ENCODE results near the gene TTC34.
A peak's percentile ranks its signal among the peaks of the same experiment; 100 is the strongest.

The TTC34 gene

GRCh38 chr1:2602866-2603520 lies 198.5 kb downstream of the TTC34 start:
- peak overlapping the region; percentile 87 for H2BK120ac ChIP-seq (ENCODE audit: low read depth, low read length)
- H2AK5ac ChIP-seq (ENCODE audit: low read depth, low read length) = peak overlapping the region; percentile 83
- H3K18ac ChIP-seq (ENCODE audit: low read length) = peak overlapping the region; percentile 35
- peak overlapping the region; percentile 31 for H3K14ac ChIP-seq (ENCODE audit: low read length)
- no peaks in the 10 kb centered on the region for H3K36me3 ChIP-seq (replicated peaks in 1 of 2; ENCODE audit: control insufficient read depth in 2 of 2, insufficient read depth in 2 of 2, low read length in 2 of 2)
- H2BK12ac ChIP-seq (ENCODE audit: low read length) = no peak overlapping the region
- H3K23ac ChIP-seq (ENCODE audit: low read depth, low read length, poor library complexity) = no peak overlapping the region
- H3K27ac ChIP-seq (replicated peaks; ENCODE audit: low read length) = no peak overlapping the region
- H3K4me3 ChIP-seq (ENCODE audit: low read length in 2 of 2) = no peak overlapping the region
- peak overlapping the region; percentile 94 for H2BK15ac ChIP-seq (ENCODE audit: low read length)
- no peaks in the 10 kb centered on the region for H3K79me1 ChIP-seq (ENCODE audit: low read depth, low read length)
- H2AFZ ChIP-seq (ENCODE audit: low read length) = no peak overlapping the region
- DNase-seq (ENCODE audit: low spot score) = no peak
- WGBS, 2 donors (ENCODE audit: extremely low coverage in 2 of 2, insufficient read length in 2 of 2, insufficient replicate concordance in 1 of 2) = no CpG with 5 or more reads among the region's 18 CpGs
- H3K4ac ChIP-seq (ENCODE audit: low read length) = peak overlapping the region; percentile 89
- H3K4me1 ChIP-seq (ENCODE audit: control insufficient read depth in 2 of 2, insufficient read depth in 1 of 2, low read depth in 1 of 2, low read length in 2 of 2) = peaks cover 0 to 2% of the 10 kb centered on the region in 2 donors
- no peak overlapping the region for H3K4me2 ChIP-seq (ENCODE audit: insufficient read depth, low read length, poor library complexity, severe bottlenecking)
- H3K9ac ChIP-seq (ENCODE audit: low read depth, low read length, poor library complexity) = peak overlapping the region; percentile 44
- peaks cover 0 to 42% (median 2%) of the 10 kb centered on the region in 3 experiments for H3K27me3 ChIP-seq (ENCODE audit: control insufficient read depth in 3 of 3, insufficient read depth in 3 of 3, low read depth in 1 of 3, low read length in 3 of 3)
- H3K9me3 ChIP-seq (replicated peaks in 1 of 2; ENCODE audit: control insufficient read depth in 2 of 2, insufficient read depth in 1 of 2, low read depth in 1 of 2, low read length in 2 of 2) = no peaks in the 10 kb centered on the region
- H4K8ac ChIP-seq (ENCODE audit: low read depth, low read length) = no peak overlapping the region
- no peak overlapping the region for H4K91ac ChIP-seq (ENCODE audit: low read depth, low read length, poor library complexity)
- peak overlapping the region; percentile 66 for H2BK5ac ChIP-seq (ENCODE audit: low read length)

GRCh38 chr1:2602311-2602835 lies 199.1 kb downstream of the TTC34 start:
- Histone ChIP-seq H3K4me1 (ENCODE audit: control insufficient read depth in 2 of 2, insufficient read depth in 1 of 2, low read depth in 1 of 2, low read length in 2 of 2) (peaks cover 0 to 2% of the 10 kb centered on the region in 2 donors), H3K18ac (ENCODE audit: low read length) (peak overlapping the region; percentile 64), H4K8ac (ENCODE audit: low read depth, low read length) (no peak overlapping the region), H3K36me3 (replicated peaks in 1 of 2; ENCODE audit: control insufficient read depth in 2 of 2, insufficient read depth in 2 of 2, low read length in 2 of 2) (no peaks in the 10 kb centered on the region), H3K9ac (ENCODE audit: low read depth, low read length, poor library complexity) (no peak overlapping the region), H3K27ac (replicated peaks; ENCODE audit: low read length) (no peak overlapping the region), H3K9me3 (replicated peaks in 1 of 2; ENCODE audit: control insufficient read depth in 2 of 2, insufficient read depth in 1 of 2, low read depth in 1 of 2, low read length in 2 of 2) (no peaks in the 10 kb centered on the region), H3K23ac (ENCODE audit: low read depth, low read length, poor library complexity) (no peak overlapping the region), H3K4me2 (ENCODE audit: insufficient read depth, low read length, poor library complexity, severe bottlenecking) (no peak overlapping the region), H2AFZ (ENCODE audit: low read length) (no peak overlapping the region), H3K4ac (ENCODE audit: low read length) (no peak overlapping the region), H3K79me1 (ENCODE audit: low read depth, low read length) (no peaks in the 10 kb centered on the region), H4K91ac (ENCODE audit: low read depth, low read length, poor library complexity) (no peak overlapping the region), H2BK12ac (ENCODE audit: low read length) (no peak overlapping the region), H2BK5ac (ENCODE audit: low read length) (peak overlapping the region; percentile 66), H2AK5ac (ENCODE audit: low read depth, low read length) (peak overlapping the region; percentile 83), H2BK15ac (ENCODE audit: low read length) (peak overlapping the region; percentile 67), H2BK120ac (ENCODE audit: low read depth, low read length) (peak overlapping the region; percentile 87), H3K27me3 (ENCODE audit: control insufficient read depth in 3 of 3, insufficient read depth in 3 of 3, low read depth in 1 of 3, low read length in 3 of 3) (peaks cover 0 to 47% (median 2%) of the 10 kb centered on the region in 3 experiments), H3K4me3 (ENCODE audit: low read length in 2 of 2) (no peak overlapping the region), H3K14ac (ENCODE audit: low read length) (peak overlapping the region; percentile 71)
- no peak for DNase-seq (ENCODE audit: low spot score)
- no CpG with 5 or more reads among the region's 15 CpGs for WGBS, 2 donors (ENCODE audit: extremely low coverage in 2 of 2, insufficient read length in 2 of 2, insufficient replicate concordance in 1 of 2)

GRCh38 chr1:2601721-2602303 lies 199.7 kb downstream of the TTC34 start:
- H3K27ac ChIP-seq (replicated peaks; ENCODE audit: low read length) = no peak overlapping the region
- H3K18ac ChIP-seq (ENCODE audit: low read length) = peak overlapping the region; percentile 64
- no peak overlapping the region for H4K91ac ChIP-seq (ENCODE audit: low read depth, low read length, poor library complexity)
- H3K9me3 ChIP-seq (replicated peaks in 1 of 2; ENCODE audit: control insufficient read depth in 2 of 2, insufficient read depth in 1 of 2, low read depth in 1 of 2, low read length in 2 of 2) = no peaks in the 10 kb centered on the region
- peaks cover 0 to 49% (median 2%) of the 10 kb centered on the region in 3 experiments for H3K27me3 ChIP-seq (ENCODE audit: control insufficient read depth in 3 of 3, insufficient read depth in 3 of 3, low read depth in 1 of 3, low read length in 3 of 3)
- H2BK120ac ChIP-seq (ENCODE audit: low read depth, low read length) = no peak overlapping the region
- H3K9ac ChIP-seq (ENCODE audit: low read depth, low read length, poor library complexity) = no peak overlapping the region
- no peak overlapping the region for H3K23ac ChIP-seq (ENCODE audit: low read depth, low read length, poor library complexity)
- H2AK5ac ChIP-seq (ENCODE audit: low read depth, low read length) = peak overlapping the region; percentile 56
- peak overlapping the region; percentile 39 for H2BK5ac ChIP-seq (ENCODE audit: low read length)
- WGBS, 2 donors (ENCODE audit: extremely low coverage in 2 of 2, insufficient read length in 2 of 2, insufficient replicate concordance in 1 of 2) = no CpG with 5 or more reads among the region's 18 CpGs
- no peak overlapping the region for H3K4me2 ChIP-seq (ENCODE audit: insufficient read depth, low read length, poor library complexity, severe bottlenecking)
- H4K8ac ChIP-seq (ENCODE audit: low read depth, low read length) = no peak overlapping the region
- H2AFZ ChIP-seq (ENCODE audit: low read length) = no peak overlapping the region
- H3K4ac ChIP-seq (ENCODE audit: low read length) = peak overlapping the region; percentile 53
- H3K79me1 ChIP-seq (ENCODE audit: low read depth, low read length) = no peaks in the 10 kb centered on the region
- H2BK12ac ChIP-seq (ENCODE audit: low read length) = no peak overlapping the region
- H3K4me3 ChIP-seq (ENCODE audit: low read length in 2 of 2) = no peak overlapping the region
- no peak for DNase-seq (ENCODE audit: low spot score)
- H2BK15ac ChIP-seq (ENCODE audit: low read length) = peak overlapping the region; percentile 67
- H3K4me1 ChIP-seq (ENCODE audit: control insufficient read depth in 2 of 2, insufficient read depth in 1 of 2, low read depth in 1 of 2, low read length in 2 of 2) = peaks cover 0 to under 1% of the 10 kb centered on the region in 2 donors
- H3K14ac ChIP-seq (ENCODE audit: low read length) = no peak overlapping the region
- no peaks in the 10 kb centered on the region for H3K36me3 ChIP-seq (replicated peaks in 1 of 2; ENCODE audit: control insufficient read depth in 2 of 2, insufficient read depth in 2 of 2, low read length in 2 of 2)

GRCh38 chr1:2598329-2598931 lies 203.1 kb downstream of the TTC34 start:
- no peaks in the 10 kb centered on the region for H3K36me3 ChIP-seq (replicated peaks in 1 of 2; ENCODE audit: control insufficient read depth in 2 of 2, insufficient read depth in 2 of 2, low read length in 2 of 2)
- no peaks in the 10 kb centered on the region for H3K79me1 ChIP-seq (ENCODE audit: low read depth, low read length)
- H2BK15ac ChIP-seq (ENCODE audit: low read length) = no peak overlapping the region
- no peak overlapping the region for H3K23ac ChIP-seq (ENCODE audit: low read depth, low read length, poor library complexity)
- H3K27me3 ChIP-seq (ENCODE audit: control insufficient read depth in 3 of 3, insufficient read depth in 3 of 3, low read depth in 1 of 3, low read length in 3 of 3) = peaks cover 0 to 44% (median 2%) of the 10 kb centered on the region in 3 experiments
- H2BK5ac ChIP-seq (ENCODE audit: low read length) = no peak overlapping the region
- no CpG with 5 or more reads among the region's 3 CpGs for WGBS, 2 donors (ENCODE audit: extremely low coverage in 2 of 2, insufficient read length in 2 of 2, insufficient replicate concordance in 1 of 2)
- H3K14ac ChIP-seq (ENCODE audit: low read length) = no peak overlapping the region
- no peak overlapping the region for H2AK5ac ChIP-seq (ENCODE audit: low read depth, low read length)
- no peak overlapping the region for H2BK120ac ChIP-seq (ENCODE audit: low read depth, low read length)
- H3K18ac ChIP-seq (ENCODE audit: low read length) = no peak overlapping the region
- no peak for DNase-seq (ENCODE audit: low spot score)
- H2AFZ ChIP-seq (ENCODE audit: low read length) = no peak overlapping the region
- H4K91ac ChIP-seq (ENCODE audit: low read depth, low read length, poor library complexity) = no peak overlapping the region
- H3K4ac ChIP-seq (ENCODE audit: low read length) = no peak overlapping the region
- H3K4me2 ChIP-seq (ENCODE audit: insufficient read depth, low read length, poor library complexity, severe bottlenecking) = no peak overlapping the region
- H2BK12ac ChIP-seq (ENCODE audit: low read length) = no peak overlapping the region
- no peak overlapping the region for H3K9ac ChIP-seq (ENCODE audit: low read depth, low read length, poor library complexity)
- H3K27ac ChIP-seq (replicated peaks; ENCODE audit: low read length) = no peak overlapping the region
- H3K4me1 ChIP-seq (ENCODE audit: control insufficient read depth in 2 of 2, insufficient read depth in 1 of 2, low read depth in 1 of 2, low read length in 2 of 2) = no peaks in the 10 kb centered on the region
- no peaks in the 10 kb centered on the region for H3K9me3 ChIP-seq (replicated peaks in 1 of 2; ENCODE audit: control insufficient read depth in 2 of 2, insufficient read depth in 1 of 2, low read depth in 1 of 2, low read length in 2 of 2)
- H3K4me3 ChIP-seq (ENCODE audit: low read length in 2 of 2) = no peak overlapping the region
- H4K8ac ChIP-seq (ENCODE audit: low read depth, low read length) = no peak overlapping the region
